Activated CD4-positive, alpha-beta T cell treated with anti-CD3 and anti-CD28 coated beads for 4 hours (primary cell): ENCODE measurements around the gene FGF14.

Source experiments
- DNase-seq, 2 donors: peaks; one replicate each; pipeline ENCODE4 v3.0.0-alpha.2; 2020

Gene FGF14

GRCh38 chr13:101698400-101698799 lies 703.4 kb downstream of the FGF14 start:
- DNase-seq: no peak

- no peak for DNase-seq
Measured at GRCh38 chr13:101697745-101698144, 704.1 kb downstream of the FGF14 start.

GRCh38 chr13:101695870-101696516 lies 705.9 kb downstream of the FGF14 start:
- no peak for DNase-seq

GRCh38 chr13:101691341-101691860 lies 710.4 kb downstream of the FGF14 start:
- DNase-seq: no peak

- no peak for DNase-seq
Measured at GRCh38 chr13:101690871-101691270, 711.0 kb downstream of the FGF14 start.

- DNase-seq: no peak
Measured at GRCh38 chr13:101686003-101686402, 715.8 kb downstream of the FGF14 start.

GRCh38 chr13:101681834-101682233 lies 720.0 kb downstream of the FGF14 start:
- no peak for DNase-seq

- DNase-seq: no peak
Measured at GRCh38 chr13:101673360-101674105, 728.3 kb downstream of the FGF14 start.

- no peak for DNase-seq
Measured at GRCh38 chr13:101661839-101662238, 740.0 kb downstream of the FGF14 start.
